Aorta (tissue), 5 donors: Measurements from ENCODE around the gene ASCC3. TPM values are rescaled to one million over a fixed set of nuclear protein-coding genes. Genes with fewer than 3 reads are reported as not detected.

Experiments used
- ATAC-seq: fragments of 200-7000 bp; cut with Tn5 transposase; one replicate; pipeline ENCODE4 v1.9.1; 2022; ENCODE audit warnings: moderate library complexity; ENCODE audit not compliant: low FRiP score
- DNase-seq, 2 donors: peaks; one replicate each; pipeline ENCODE4 v3.0.0-alpha.2; 2020
- H3K27ac ChIP-seq, 2 donors: one replicate each; pipeline ENCODE4 v1.5.1; 2013; ENCODE audit warnings: low read length in 2 of 2, mild to moderate bottlenecking in 2 of 2, moderate library complexity in 2 of 2, control low read depth in 1 of 2, inconsistent platforms in 1 of 2, low read depth in 1 of 2
- H3K27me3 ChIP-seq, 2 donors: one replicate each; pipeline ENCODE4 v1.6.1; 2013; ENCODE audit warnings: control low read depth in 1 of 2, low read length in 1 of 2, mild to moderate bottlenecking in 1 of 2, moderate library complexity in 1 of 2; ENCODE audit not compliant: insufficient read depth in 2 of 2, control insufficient read depth in 1 of 2
- H3K36me3 ChIP-seq, 2 donors: one replicate each; pipeline ENCODE4 v1.6.1; 2013; ENCODE audit warnings: control low read depth in 1 of 2, low read length in 1 of 2, mild to moderate bottlenecking in 1 of 2; ENCODE audit not compliant: insufficient read depth in 2 of 2, control insufficient read depth in 1 of 2
- H3K4me1 ChIP-seq, 2 donors: one replicate each; pipeline ENCODE4 v1.6.1; 2013; ENCODE audit warnings: low read length in 2 of 2, control low read depth in 1 of 2, mild to moderate bottlenecking in 1 of 2, moderate library complexity in 1 of 2; ENCODE audit not compliant: insufficient read depth in 2 of 2, control insufficient read depth in 1 of 2
- H3K4me3 ChIP-seq, 2 donors: one replicate each; pipeline ENCODE4 v1.5.1; 2013; ENCODE audit warnings: low read length in 2 of 2, control low read depth in 1 of 2, mild to moderate bottlenecking in 1 of 2
- H3K9me3 ChIP-seq: one replicate; pipeline ENCODE4 v1.6.1; 2013; ENCODE audit warnings: mild to moderate bottlenecking, low read length; ENCODE audit not compliant: control insufficient read depth
- WGBS, 2 donors: extraction: QIAGEN DNeasy Blood & Tissue Kit; methylation state at CpG; one replicate each; pipeline ENCODE4 v1.1.7; 2013; 5-methylcytosine and 5-hydroxymethylcytosine counted together
- intact Hi-C, 2 donors: fragments of 100-400 bp; cut with DNase I; formaldehyde crosslinking; loops; one replicate each; pipeline versions ENCODE4 v1.14.2 to v1.15.0; 2022
- polyA plus RNA-seq, 2 donors: library from polyadenylated mRNA; stranded (reverse); fragments of 200-250 nt; gene quantifications; one replicate each; pipeline ENCODE4 v1.2.3, GENCODE V29; 2013
- total RNA-seq, 2 donors: library from RNA; stranded (reverse); fragmentation: NEBNext Ultra II Directional; extraction: Animal tissue kit (Norgen Biotek cat#: 25700); gene quantifications; one replicate each; pipeline ENCODE4 v1.2.1, GENCODE V29; 2021
- donor health status: healthy with polysubstance abuse.
- donor health status: Bipolar disorder and iron deficiency.
- donor health status: DM: no; HTN: no; CAD: no.
- donor health status: DM: no; HTN: no; CAD: no.
- donor health status: DM: yes; HTN: yes; CAD: no.

ASCC3 gene
- total and polyA plus RNA-seq, 4 donors: 3.5 to 46.9 (median 26.8) TPM

DNA sequence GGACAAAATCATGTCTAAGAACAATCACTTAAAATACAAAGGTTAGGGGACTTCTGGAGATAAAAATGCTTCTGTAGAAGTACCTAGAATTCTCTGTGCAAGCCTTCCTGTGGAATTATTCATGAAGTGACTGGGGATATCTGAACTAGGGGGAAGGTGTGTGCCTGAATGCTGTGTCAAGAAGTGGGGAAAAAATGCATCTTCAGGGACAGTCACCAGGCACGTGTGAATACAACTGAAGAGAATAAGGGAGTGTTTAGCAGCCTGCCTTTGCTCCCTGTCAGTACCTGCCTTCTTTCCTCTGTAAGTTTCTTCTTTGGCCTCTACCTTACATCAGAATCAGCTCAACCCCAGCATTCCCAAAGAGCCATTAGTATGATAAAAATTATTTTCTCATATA lies 201.0 kb downstream of the ASCC3 start:
- Histone ChIP-seq H3K9me3 (no peaks in the 10 kb centered on the region), H3K4me1 (no peaks in the 10 kb centered on the region), H3K27ac (no peak overlapping the region), H3K4me3 (no peak overlapping the region), H3K27me3 (no peaks in the 10 kb centered on the region), H3K36me3 (no peaks in the 10 kb centered on the region)
- intact Hi-C loops: no loop called here
- WGBS, 2 donors: 61 to 70% methylated on average over 1 of the region's 1 CpG
- ATAC-seq: no peak
- DNase-seq: no peak

DNA sequence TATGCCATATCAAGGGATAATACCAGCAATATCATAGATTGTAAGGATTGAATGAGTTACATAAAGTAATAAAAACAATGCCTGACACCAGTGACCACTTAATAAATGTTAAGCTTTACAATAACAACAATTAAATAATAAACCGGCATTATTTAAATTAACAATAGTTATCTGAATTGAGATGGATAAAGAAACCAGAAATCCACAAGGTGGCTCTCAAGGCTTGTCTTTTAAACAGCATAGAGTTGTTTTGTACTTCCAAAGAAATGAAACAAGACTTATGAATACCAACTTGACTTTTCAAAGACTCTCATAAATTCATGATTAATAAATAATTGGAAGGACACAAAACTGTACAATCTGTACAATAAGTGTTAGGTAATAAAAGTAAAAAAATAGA lies 203.1 kb downstream of the ASCC3 start:
- H3K4me1 ChIP-seq: no peaks in the 10 kb centered on the region
- no peaks in the 10 kb centered on the region for H3K9me3 ChIP-seq
- H3K27ac ChIP-seq: no peak overlapping the region
- intact Hi-C loops: loop anchor here in 1 of 2 donors (5.0 kb wide), 1 partner anchor 676 kb away; no protein-coding TSS in a partner anchor
- no peak overlapping the region for H3K4me3 ChIP-seq
- H3K36me3 ChIP-seq: no peaks in the 10 kb centered on the region
- ATAC-seq (no peak), DNase-seq (no peak)
- WGBS, 2 donors: 52 to 55% methylated on average over 1 of the region's 1 CpG
- no peaks in the 10 kb centered on the region for H3K27me3 ChIP-seq

DNA sequence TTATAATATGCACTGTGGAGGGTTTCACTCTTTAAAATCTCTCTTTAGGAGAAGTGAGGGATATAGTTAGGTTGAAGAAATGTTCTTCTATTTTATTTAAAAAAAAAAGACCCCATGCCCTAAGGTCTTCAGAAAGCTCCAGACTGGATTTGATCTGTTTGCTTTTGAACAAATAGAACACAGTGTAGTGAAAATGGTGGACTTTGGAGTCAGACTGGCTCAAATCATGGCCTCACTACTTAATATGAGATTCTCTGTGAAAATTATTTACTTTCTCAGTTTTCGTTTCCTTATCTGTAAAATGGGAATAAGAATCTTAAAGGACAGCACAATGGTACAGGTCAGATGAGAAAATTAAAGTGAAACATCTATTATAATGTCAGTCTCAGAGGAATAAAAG lies 203.9 kb downstream of the ASCC3 start:
- H3K27ac ChIP-seq: no peak overlapping the region
- H3K4me1 ChIP-seq: no peaks in the 10 kb centered on the region
- intact Hi-C loops: loop anchor here in 1 of 2 donors (5.0 kb wide), 1 partner anchor 675 kb away; no protein-coding TSS in a partner anchor
- no peaks in the 10 kb centered on the region for H3K36me3 ChIP-seq
- no peak overlapping the region for H3K4me3 ChIP-seq
- no peak for DNase-seq
- no peaks in the 10 kb centered on the region for H3K27me3 ChIP-seq
- no peak for ATAC-seq
- WGBS, 2 donors: 95 to 97% methylated on average over 1 of the region's 1 CpG
- no peaks in the 10 kb centered on the region for H3K9me3 ChIP-seq

DNA sequence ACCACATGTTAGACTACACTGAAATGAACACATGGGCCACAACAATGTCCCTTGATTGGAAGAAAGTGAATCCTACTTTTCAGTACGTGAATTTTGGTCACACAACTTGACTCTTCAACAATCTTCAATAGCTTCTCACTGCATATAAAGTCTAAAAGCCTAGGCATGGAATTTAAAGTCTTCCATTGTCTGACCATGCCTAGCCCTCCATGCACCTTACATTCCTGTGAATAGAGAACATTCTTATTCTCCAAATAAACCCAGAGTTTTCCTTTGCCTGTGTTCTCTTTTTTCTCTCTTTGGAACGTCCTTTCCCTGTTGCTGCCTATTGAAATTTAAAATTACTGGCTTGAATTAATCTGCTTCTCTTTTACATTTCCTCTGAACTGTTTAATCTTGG lies 207.5 kb downstream of the ASCC3 start:
- ATAC-seq (no peak), DNase-seq (no peak)
- WGBS, 2 donors: 91 to 93% methylated on average over 2 of the region's 2 CpGs

DNA sequence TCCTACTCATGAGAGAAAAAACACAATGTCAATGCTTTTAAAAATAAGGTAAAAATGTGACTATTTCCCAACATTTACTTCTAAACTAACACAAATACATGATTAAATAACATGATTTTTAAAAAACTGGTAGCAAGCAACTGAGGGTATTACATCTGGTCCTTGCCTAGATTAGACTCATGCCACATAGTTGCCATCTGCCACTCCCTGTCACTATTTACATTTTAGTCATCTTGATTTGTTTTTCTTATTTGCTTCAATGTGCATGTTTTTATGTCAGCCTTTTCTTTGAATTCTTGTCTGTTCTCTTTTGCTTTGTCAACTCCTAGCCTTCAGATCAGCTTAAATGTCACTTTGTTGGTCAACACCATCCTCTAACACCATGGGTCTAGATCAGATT lies 209.4 kb downstream of the ASCC3 start:
- Histone ChIP-seq H3K27me3 (no peaks in the 10 kb centered on the region), H3K4me1 (no peaks in the 10 kb centered on the region), H3K36me3 (no peaks in the 10 kb centered on the region), H3K27ac (no peak overlapping the region), H3K9me3 (no peaks in the 10 kb centered on the region), H3K4me3 (no peak overlapping the region)
- ATAC-seq: no peak
- intact Hi-C loops: no loop called here
- no peak for DNase-seq

More for the DNA sequence above, 207.5 kb downstream of the ASCC3 start:
- Histone ChIP-seq H3K4me1 (no peaks in the 10 kb centered on the region), H3K27ac (no peak overlapping the region), H3K27me3 (no peaks in the 10 kb centered on the region), H3K36me3 (no peaks in the 10 kb centered on the region), H3K4me3 (no peak overlapping the region), H3K9me3 (no peaks in the 10 kb centered on the region)
- intact Hi-C loops: no loop called here

DNA sequence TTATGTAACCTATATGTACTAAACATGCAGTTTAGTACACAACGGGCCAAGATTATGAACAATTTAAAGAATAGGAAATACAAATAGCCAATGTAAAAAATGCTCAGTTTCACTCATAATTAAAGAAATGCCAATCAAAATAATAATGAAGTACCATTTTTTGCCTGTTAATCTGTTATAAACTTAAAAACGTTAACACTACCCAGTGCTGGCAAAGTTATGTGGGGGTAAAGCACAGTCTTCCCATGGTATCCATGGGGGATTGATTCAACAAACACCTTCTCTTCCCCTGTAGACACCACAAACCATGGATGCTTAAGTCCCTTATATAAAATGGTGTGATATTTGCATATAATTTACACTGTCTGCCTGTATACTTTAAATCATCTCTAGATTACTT lies 211.1 kb downstream of the ASCC3 start:
- no peaks in the 10 kb centered on the region for H3K4me1 ChIP-seq
- no peaks in the 10 kb centered on the region for H3K27me3 ChIP-seq
- no peak overlapping the region for H3K27ac ChIP-seq
- ATAC-seq: no peak
- 98% methylated on average over 2 of the region's 2 CpGs for WGBS, 2 donors
- DNase-seq: no peak
- no peaks in the 10 kb centered on the region for H3K9me3 ChIP-seq
- no peaks in the 10 kb centered on the region for H3K36me3 ChIP-seq
- no peak overlapping the region for H3K4me3 ChIP-seq
- intact Hi-C loops: no loop called here

DNA sequence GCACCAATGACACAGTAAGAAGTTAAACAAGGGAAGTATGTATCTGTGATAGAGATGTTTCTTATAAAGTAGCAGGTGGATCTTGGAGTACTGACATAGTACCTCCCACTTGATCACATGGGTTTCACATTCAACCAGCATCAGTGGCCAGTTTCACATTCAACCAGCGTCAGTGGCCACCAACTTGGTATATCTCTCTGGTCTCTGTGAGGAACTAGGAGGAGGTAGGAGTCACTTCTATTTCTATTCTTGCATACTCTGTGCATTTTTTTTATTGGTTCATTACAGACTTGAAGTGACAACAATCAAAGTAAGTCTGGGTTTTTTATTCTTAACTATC lies 216.1 kb downstream of the ASCC3 start:
- 41 to 47% methylated on average over 1 of the region's 1 CpG for WGBS, 2 donors
- Histone ChIP-seq H3K27me3 (no peaks in the 10 kb centered on the region), H3K4me3 (no peak overlapping the region), H3K9me3 (no peaks in the 10 kb centered on the region), H3K27ac (no peak overlapping the region), H3K4me1 (no peaks in the 10 kb centered on the region), H3K36me3 (no peaks in the 10 kb centered on the region)
- ATAC-seq (no peak), DNase-seq (no peak)
- intact Hi-C loops: loop anchor here in 1 of 2 donors (10.0 kb wide), 1 partner anchor 170 kb away; no protein-coding TSS in a partner anchor

DNA sequence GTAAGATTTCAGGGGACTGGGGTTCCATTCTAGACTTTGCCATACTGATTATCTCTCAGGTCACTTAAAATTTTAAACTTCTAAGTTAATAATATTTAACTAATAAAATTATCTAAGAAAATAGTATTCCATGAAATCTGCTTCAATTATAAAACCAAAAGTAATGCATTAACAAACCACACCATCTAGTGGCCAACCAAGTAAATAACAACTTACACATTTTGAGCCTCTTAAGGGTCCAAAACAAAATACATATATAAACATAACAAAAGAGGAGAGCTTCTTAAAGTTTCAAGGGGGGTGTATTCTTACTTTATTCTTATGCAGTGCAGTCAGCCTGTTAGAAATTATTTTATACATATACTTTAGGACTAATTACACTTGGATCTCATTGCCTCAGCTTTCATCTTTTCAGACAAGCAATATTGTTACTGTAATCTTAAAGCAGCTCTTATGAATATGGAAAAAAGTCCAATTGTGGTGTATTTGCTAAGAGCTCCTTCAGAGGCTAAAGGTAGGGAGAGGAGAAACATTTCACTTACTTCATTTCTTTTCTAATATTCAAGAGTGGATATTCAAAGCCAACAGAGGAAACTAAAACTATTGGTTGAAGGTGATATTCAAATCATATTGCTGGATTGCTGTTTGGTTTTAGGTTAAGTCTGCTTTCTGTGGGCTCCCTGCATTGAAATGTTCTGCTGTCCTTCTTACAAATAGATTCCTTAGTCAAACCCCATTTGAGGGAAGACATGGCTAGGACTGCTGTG lies 216.7 kb downstream of the ASCC3 start:
- intact Hi-C loops: loop anchor here (5.0 to 10.0 kb wide), 3 partner anchors 170 to 662 kb away; no protein-coding TSS in a partner anchor
- Histone ChIP-seq H3K27ac (no peak overlapping the region), H3K27me3 (no peaks in the 10 kb centered on the region), H3K36me3 (no peaks in the 10 kb centered on the region), H3K4me3 (no peak overlapping the region), H3K4me1 (no peaks in the 10 kb centered on the region), H3K9me3 (no peaks in the 10 kb centered on the region)
- ATAC-seq (no peak), DNase-seq (no peak)

DNA sequence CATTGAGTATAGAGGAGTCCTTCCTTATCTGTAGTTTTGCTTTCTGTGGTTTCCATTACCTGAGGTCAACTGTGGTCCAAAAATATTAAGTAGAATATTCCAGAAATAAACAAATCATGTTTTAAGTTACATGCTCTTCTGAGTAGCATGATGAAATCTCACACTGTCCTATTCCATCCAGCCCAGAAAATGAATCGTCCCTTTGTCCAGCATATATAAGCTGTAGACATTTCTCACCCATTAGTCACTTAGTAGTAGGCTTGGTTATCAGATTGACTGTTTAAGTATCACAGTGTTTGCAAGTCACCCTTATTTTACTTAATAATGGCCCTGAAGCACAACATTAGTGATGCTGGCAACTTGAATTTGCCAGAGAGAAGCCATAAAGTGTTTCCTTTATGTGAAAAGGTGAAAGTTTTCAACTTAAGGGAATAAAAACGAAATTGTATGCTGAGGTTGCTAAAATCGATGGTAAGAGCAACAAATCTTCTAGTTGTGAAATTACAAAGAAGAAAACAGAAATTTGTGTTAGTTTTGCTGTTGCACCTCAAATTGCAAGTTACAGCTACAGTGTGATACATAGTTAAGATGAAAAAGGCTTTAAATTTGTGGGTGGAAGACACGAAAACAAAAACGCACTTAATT lies 217.8 kb downstream of the ASCC3 start:
- no peak overlapping the region for H3K27ac ChIP-seq
- intact Hi-C loops: loop anchor here (5.0 to 10.0 kb wide), 3 partner anchors 169 to 661 kb away; no protein-coding TSS in a partner anchor
- H3K9me3 ChIP-seq: no peaks in the 10 kb centered on the region
- no peak for ATAC-seq
- 82 to 85% methylated on average over 5 of the region's 5 CpGs for WGBS, 2 donors
- no peaks in the 10 kb centered on the region for H3K27me3 ChIP-seq
- no peaks in the 10 kb centered on the region for H3K36me3 ChIP-seq
- no peak for DNase-seq
- H3K4me3 ChIP-seq: no peak overlapping the region
- no peaks in the 10 kb centered on the region for H3K4me1 ChIP-seq
